ENCODE results near the gene SPART.

Gene SPART, protein sequence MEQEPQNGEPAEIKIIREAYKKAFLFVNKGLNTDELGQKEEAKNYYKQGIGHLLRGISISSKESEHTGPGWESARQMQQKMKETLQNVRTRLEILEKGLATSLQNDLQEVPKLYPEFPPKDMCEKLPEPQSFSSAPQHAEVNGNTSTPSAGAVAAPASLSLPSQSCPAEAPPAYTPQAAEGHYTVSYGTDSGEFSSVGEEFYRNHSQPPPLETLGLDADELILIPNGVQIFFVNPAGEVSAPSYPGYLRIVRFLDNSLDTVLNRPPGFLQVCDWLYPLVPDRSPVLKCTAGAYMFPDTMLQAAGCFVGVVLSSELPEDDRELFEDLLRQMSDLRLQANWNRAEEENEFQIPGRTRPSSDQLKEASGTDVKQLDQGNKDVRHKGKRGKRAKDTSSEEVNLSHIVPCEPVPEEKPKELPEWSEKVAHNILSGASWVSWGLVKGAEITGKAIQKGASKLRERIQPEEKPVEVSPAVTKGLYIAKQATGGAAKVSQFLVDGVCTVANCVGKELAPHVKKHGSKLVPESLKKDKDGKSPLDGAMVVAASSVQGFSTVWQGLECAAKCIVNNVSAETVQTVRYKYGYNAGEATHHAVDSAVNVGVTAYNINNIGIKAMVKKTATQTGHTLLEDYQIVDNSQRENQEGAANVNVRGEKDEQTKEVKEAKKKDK

GRCh38 chr13:36346222-36347083 is at the start of gene SPART:
Gene SPART, minus strand, starts transcription at chr13:36346394. Its CDS starts 10,564 bp downstream, at chr13:36335830.
- DNase-seq = peak; percentile 90

DNA sequence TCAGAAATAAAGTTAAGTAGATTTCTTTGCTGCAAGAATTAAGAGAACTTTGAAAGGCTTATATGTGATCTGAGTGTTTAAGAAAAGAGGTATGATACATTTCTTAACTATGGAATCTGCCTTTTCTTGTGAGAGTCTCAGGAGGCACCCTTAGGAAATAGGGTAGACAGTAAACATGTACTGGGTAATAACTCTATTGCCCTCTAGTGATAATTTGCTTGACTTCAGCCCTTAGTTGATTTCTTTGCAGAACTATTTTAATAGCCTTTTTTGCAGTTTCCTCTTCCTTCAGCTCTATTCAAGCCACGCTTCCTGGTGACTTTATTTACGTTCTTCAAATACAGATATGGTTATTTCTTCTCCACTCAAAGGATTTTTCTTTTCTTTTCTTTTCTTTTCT is 49.1 kb upstream of the SPART start:
- no peak for DNase-seq

- no peak for DNase-seq
Measured at GRCh38 chr13:36385489-36385888, 39.3 kb upstream of the SPART start.

- no peak for DNase-seq
Measured at GRCh38 chr13:36382030-36382429, 35.8 kb upstream of the SPART start.

GRCh38 chr13:36377826-36378468 is 31.8 kb upstream of the SPART start:
- no peak for DNase-seq

- DNase-seq = no peak
Measured at GRCh38 chr13:36374063-36374462, 27.9 kb upstream of the SPART start.

- no peak for DNase-seq
Measured at GRCh38 chr13:36371185-36371584, 25.0 kb upstream of the SPART start.

DNA sequence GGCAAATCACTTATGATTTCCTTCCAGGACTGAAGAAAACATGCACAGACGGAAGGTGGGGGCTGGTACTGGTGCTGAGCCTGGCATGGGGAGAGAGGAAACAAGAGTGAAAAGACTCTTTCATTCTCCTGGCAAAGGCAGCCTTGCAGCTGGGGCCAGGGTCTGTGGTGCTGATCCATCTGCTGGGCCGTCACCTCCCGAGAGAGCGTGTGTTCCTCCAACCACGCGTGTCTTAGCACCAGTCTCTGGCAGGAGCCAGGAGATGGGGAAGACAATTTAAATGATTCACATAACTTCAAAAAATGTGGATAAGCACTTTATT is 23.9 kb upstream of the SPART start:
- no peak for DNase-seq

GRCh38 chr13:36369268-36370107 is 23.3 kb upstream of the SPART start:
- DNase-seq = no peak

DNA sequence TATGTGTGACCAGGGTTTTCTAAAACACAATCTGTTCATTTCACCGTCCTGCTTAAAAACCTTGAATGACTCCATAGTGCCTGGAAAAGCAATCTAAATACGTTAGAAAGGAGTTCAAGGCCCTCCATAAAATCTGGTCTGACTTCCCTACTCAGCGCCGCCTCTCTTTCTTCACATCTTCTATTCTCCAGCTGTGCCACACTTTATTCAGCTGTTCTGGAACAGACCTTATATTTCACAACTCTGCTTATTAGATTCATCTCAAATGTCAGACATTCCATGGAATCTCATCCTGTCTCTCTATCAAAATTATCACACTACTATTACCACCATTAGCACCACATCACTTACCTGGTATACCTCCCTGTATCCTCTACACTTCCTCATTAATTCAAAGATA is 19.8 kb upstream of the SPART start:
- DNase-seq = no peak

GRCh38 chr13:36363366-36363863 is 17.2 kb upstream of the SPART start:
- no peak for DNase-seq

DNA sequence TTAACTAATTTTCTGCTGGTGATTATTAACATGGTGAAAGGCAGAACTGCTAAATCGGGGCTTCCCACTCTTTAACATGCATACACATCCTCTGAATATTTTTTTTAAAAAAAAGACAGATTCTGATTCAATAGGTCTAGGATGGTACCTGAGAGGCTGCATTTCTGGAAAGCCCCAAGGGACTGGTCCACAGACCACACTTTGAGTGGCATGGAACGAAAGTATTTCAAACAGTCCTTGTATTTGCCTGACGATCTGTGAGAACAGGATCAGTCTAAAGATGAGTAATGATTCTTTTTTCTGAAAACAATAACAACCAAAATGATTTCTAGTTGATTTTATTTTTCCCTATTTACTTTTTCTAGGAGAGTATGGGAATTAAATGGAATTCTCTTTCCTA is 16.7 kb upstream of the SPART start:
- no peak for DNase-seq

GRCh38 chr13:36362251-36362650 is 16.1 kb upstream of the SPART start:
- DNase-seq = no peak

DNA sequence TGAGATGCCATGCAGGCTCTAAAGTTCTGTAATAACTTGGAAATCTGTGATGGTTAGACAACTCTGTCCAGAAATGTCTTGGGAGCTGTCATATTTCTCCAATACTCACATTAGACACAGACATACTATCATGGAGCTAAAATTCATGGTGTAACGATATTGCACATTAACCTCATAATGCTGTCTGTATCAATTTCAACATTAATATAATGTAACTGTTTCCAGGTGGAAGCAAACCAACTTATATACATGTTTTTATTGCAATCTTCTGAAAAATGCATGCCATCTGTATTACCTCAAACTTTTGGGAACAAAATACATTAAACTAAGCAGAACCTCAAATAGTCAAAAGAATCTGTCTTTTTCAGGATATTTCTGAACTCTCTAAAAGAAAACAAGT is 14.7 kb upstream of the SPART start:
- no peak for DNase-seq

- no peak for DNase-seq
Measured at GRCh38 chr13:36359301-36359950, 13.2 kb upstream of the SPART start.

DNA sequence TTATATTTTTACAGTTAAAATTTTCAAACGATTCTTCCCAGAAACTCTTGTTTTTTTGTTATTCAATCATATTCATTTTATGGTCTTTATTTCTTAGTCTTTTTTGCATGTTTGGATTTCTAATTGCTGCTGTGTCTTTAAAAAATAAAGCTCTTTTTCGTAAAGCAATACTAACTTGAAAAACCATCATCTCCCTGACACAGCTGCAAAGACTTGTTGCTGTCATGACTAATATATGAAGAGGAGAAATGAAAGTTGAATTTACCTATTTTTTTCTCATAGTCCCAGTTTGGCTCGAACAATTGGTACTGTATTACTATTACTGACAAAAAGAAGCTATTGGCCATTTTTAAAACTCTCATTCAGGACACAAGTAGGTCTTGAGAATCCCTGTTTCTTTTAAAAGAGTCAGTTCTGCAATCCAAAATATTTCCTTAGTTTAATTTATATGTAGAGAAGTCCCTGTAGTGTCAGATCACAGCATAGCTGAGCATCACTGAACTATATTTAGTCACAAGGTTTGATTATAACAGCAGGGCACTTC is 12.1 kb upstream of the SPART start:
- DNase-seq = no peak

GRCh38 chr13:36357692-36358091 is 11.5 kb upstream of the SPART start:
- DNase-seq = no peak

GRCh38 chr13:36357231-36357630 is 11.0 kb upstream of the SPART start:
- no peak for DNase-seq

DNA sequence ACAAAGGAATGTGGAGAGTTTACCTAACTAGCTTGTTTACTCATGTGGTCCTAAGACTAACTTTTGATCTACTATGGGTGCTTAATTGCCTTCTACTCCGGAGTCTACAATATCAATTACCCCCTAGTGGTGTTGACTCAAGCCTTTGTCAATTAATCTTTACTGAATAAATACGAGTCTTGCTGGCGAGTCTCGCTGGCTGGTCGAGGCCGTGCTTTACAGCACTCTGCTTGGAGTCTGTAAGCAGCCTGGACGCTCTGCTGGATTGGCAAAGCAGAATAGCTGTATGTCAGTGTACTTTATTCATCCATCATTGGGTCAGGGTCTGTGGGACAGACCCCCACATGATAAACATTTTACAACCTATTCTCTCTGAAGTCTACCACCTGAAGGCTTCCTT is 9.9 kb upstream of the SPART start:
- DNase-seq = no peak

GRCh38 chr13:36355632-36356031 is 9.4 kb upstream of the SPART start:
- DNase-seq = no peak
